Stimulated activated naive CD8-positive, alpha-beta T cell treated with anti-CD3 and anti-CD28 coated beads, Interleukin-15, amount 100 ng/mL, for 72 hours (primary cell): Measurements from ENCODE around the gene PCK1.

Source experiments
- ATAC-seq: fragments of 150-1000 bp; cut with Tn5 transposase; 2 replicates; pipeline ENCODE4 v1.10.0; 2021; ENCODE audit warnings: mild to moderate bottlenecking, moderate library complexity
- DNase-seq, 2 donors: peaks; one replicate each; pipeline ENCODE4 v3.0.0; 2021 to 2022
- H3K27ac Mint-ChIP-seq, 2 donors: one replicate each; pipeline ENCODE4 v1.8.0; 2022; ENCODE audit warnings: mild to moderate bottlenecking in 2 of 2, mixed read lengths in 2 of 2, moderate library complexity in 2 of 2
- H3K27me3 Mint-ChIP-seq: one replicate; pipeline ENCODE4 v1.8.0; 2022; ENCODE audit warnings: mixed read lengths
- H3K4me1 Mint-ChIP-seq: one replicate; pipeline ENCODE4 v1.8.0; 2022; ENCODE audit warnings: mild to moderate bottlenecking, mixed read lengths
- H3K4me3 Mint-ChIP-seq, 2 donors: one replicate each; pipeline ENCODE4 v1.8.0; 2022; ENCODE audit warnings: mild to moderate bottlenecking in 2 of 2, mixed read lengths in 2 of 2, moderate library complexity in 1 of 2
- H3K9me3 Mint-ChIP-seq, 2 donors: one replicate each; pipeline ENCODE4 v1.8.0; 2022; ENCODE audit warnings: mixed read lengths in 2 of 2

PCK1 gene

DNA sequence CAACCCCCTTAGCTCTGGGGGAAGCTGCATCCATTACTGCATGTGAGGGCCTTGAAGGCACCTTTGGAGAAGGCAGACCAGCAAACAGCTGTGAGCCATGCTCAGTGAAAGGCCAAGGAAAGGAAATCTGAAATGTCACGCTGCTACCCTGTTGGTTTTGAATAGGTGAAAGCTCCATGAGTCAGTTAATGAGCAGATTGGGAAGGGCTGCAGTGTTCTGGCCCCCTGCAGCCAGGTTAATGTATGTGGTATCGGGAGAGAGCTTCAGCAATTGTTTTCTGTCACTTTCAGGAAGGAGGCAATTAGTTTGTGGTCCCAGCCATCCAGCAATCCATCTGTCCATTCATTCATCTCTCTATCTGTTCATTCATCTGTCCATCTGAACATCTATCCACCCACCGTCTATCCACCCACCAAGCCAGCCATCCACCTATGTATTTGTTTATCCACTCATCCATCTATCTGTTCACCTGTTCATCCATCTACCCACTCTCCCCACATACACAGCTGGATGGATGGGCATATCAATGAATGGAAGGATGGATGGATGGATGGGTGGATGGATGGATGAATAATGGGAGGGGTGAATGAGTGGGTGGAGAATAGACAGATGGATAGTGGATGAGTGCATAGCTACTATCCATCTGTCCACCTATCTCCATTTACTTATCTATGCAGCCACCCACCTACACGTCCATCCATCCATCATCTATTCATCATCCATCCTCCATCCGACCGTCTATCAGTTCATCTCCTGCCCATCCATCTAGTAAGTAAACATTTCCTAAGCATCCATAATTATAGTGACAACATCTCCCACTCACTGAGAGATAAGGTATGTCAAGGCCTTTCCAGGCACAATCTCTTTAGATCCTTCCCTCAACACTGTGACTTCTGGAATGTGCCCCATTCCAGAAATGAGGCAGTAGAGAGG, 16.0 kb downstream of the PCK1 start:
- DNase-seq = no peak
- no peak overlapping the region for H3K27ac Mint-ChIP-seq
- no peaks in the 10 kb centered on the region for H3K4me1 Mint-ChIP-seq
- H3K4me3 Mint-ChIP-seq = no peak overlapping the region
- H3K9me3 Mint-ChIP-seq = no peaks in the 10 kb centered on the region
- peaks cover 34% of the 10 kb centered on the region for H3K27me3 Mint-ChIP-seq
- no peak for ATAC-seq

DNA sequence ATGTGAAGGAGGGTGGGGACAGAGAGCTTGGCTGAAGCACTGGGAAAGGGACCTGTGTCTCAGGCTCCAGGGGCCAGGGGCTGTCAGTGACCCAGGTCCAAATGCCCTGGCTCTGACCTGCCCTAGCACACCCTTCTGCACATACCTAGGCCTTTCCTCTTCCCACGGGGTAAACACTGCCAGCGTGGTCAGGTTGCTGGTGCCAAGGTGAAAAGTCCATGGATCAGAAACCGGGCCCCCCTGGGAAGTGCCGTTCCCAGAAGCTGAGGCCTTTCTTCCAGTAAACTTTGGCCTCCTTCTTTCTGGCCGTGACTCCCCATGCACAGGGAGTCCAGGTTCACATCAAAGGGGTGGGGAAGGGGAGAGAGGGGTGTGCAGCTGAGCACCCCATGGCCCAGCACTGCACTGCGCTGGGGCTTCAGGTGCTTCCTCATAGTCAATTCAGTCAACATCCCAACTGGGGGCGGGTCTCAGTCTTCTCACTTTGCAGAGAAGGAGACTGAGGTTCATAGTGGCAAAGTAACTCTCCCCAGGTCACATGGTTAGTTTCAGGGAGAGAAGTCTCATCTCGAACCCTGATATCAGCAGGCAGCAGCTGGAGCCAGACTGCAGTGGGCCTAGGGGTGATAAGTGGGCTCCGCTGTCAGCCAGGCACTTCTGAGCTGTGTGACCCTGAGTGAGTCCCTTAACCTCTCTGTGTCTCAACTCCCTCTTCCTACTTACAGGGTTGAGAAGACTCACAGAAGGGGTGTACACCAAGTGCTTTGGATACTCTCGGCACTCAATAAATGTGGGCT, 17.0 kb downstream of the PCK1 start:
- no peak overlapping the region for H3K4me3 Mint-ChIP-seq
- ATAC-seq = no peak

DNA sequence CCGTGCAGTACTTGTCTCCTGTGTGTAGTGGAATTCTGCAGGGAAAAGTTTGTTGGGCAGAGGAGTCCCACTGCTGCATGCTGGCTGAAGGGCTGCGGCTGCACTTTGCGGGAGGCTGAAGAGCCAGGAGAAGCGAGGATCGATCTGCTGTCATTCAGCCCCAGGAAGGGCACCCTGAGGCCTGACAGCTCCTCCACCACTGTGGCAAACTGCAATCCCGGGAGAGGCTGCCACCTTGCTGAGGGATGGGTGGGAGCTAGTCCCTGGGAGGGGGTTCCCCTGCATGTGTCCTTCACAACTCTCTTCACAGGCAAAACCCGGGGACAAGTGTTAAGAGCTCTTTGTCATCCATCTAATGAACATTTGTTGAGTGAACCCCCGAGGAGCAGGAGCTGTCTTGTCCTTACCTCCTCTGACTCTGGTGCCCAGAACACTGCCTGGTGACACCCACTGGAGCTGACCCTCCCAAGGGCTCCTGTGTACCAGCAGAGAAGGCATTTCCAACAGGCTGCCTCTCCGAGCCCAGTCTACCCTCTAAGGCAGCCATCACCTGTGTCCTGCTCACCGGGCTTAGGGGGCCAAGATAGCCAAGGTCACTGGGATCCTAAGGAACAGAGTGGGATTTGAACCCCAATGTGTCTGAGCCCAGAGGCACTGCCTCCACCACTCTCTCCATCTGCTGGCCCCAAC, 17.7 kb downstream of the PCK1 start:
- DNase-seq = no peak
- ATAC-seq = no peak
- Mint-ChIP-seq H3K4me3 (no peak overlapping the region), H3K27ac (no peak overlapping the region), H3K9me3 (no peaks in the 10 kb centered on the region), H3K27me3 (peaks cover 44% of the 10 kb centered on the region), H3K4me1 (no peaks in the 10 kb centered on the region)

More for the DNA sequence above, 17.0 kb downstream of the PCK1 start:
- Mint-ChIP-seq H3K27ac (no peak overlapping the region), H3K4me1 (no peaks in the 10 kb centered on the region), H3K27me3 (peaks cover 39% of the 10 kb centered on the region), H3K9me3 (no peaks in the 10 kb centered on the region)
- no peak for DNase-seq

DNA sequence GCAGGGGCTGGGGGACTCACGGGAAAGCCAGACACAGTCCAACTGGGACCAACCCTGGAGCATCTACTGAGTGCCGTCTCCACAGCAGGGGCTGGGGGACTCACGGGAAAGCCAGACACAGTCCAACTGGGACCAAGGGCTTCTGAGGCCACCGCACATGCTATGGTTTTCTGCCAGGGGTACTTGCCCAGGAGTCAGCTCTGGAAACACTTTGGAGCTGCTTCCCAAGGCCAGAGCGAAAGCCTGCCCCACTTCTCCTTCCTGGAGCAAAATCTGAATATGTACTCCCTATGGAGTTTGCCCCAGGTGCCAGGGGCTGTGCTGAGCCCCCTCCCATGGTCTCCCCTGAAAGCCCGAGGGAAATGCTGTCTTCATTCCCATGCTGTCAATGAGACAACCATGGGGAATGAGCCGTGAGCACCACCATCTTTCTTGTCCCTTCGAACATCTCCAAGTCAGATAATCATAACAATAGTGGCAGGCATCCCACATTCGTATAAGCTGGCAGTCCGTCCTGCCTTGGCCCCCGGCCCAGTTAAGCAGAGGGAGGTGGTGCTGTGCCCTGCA, 18.5 kb downstream of the PCK1 start:
- Mint-ChIP-seq H3K4me1 (no peaks in the 10 kb centered on the region), H3K9me3 (no peaks in the 10 kb centered on the region), H3K27ac (no peak overlapping the region), H3K4me3 (no peak overlapping the region), H3K27me3 (peaks cover 52% of the 10 kb centered on the region)
- ATAC-seq (no peak), DNase-seq (no peak)

DNA sequence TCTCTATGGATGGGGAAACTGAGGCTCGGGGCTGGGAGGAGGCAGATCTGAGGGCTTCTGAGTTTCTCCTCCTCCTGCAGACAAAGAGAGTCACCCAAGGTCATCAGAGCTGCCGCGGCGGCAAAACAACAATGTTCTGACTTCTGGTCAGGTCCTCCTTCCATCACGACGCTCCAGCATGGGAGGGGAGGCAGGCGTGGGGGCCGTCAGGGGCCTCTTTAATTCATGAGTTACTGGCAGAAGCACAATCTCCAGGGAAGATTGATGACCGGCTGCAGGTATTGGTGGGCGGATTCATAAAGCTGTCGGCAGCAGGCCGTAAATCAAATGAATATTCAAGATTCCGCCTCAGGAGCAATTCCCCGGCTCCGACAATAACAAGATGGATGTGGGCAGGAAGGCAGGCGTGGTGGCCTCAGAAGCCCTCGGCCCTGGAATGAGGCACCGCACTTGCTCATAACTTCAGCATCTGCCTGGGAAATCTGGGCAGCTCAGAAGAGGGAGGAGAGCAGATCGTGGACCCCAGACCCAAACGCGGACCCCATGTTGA, 19.1 kb downstream of the PCK1 start:
- no peak overlapping the region for H3K27ac Mint-ChIP-seq
- no peaks in the 10 kb centered on the region for H3K9me3 Mint-ChIP-seq
- peaks cover 57% of the 10 kb centered on the region for H3K27me3 Mint-ChIP-seq

DNA sequence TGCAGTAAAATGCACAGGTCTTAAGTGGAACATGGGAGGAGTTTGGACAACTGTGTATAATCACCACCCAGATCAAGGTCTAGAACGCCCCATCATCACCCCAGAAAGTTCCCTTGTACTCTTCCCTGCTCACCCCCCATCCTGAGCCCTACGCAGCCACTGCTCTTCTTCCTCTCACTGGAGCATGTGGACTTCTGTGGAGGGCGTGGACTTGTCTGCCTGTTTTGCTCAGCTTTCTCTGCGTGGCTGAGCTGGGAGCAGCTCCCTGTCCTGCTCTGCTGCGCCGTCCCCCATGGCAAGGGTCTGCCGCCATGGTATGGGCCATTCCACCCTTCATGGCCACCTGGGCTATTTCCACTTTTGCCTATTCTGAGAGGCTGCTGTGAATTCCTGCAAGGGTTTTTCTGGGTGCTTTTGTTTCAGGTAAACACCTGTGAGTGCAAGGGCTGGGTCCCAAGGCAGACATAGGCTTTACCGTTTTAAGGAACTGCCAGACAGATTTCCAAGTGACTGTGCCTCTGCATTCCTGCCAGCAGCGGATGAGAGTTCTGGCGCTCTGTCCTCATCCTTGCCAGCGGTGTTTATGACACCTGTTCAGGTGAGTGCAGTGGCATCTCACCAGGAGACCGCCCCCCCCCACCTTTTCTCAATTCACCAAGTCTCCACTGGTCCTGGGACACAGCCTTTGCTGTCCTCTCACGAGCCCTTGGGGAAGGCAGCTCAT, 19.7 kb downstream of the PCK1 start:
- DNase-seq (no peak), ATAC-seq (no peak)
- no peak overlapping the region for H3K4me3 Mint-ChIP-seq
- H3K9me3 Mint-ChIP-seq = no peaks in the 10 kb centered on the region
- no peaks in the 10 kb centered on the region for H3K4me1 Mint-ChIP-seq
- peaks cover 64% of the 10 kb centered on the region for H3K27me3 Mint-ChIP-seq
- no peak overlapping the region for H3K27ac Mint-ChIP-seq

More for the DNA sequence above, 19.1 kb downstream of the PCK1 start:
- H3K4me3 Mint-ChIP-seq = no peak overlapping the region
- no peaks in the 10 kb centered on the region for H3K4me1 Mint-ChIP-seq
- ATAC-seq (no peak), DNase-seq (no peak)

DNA sequence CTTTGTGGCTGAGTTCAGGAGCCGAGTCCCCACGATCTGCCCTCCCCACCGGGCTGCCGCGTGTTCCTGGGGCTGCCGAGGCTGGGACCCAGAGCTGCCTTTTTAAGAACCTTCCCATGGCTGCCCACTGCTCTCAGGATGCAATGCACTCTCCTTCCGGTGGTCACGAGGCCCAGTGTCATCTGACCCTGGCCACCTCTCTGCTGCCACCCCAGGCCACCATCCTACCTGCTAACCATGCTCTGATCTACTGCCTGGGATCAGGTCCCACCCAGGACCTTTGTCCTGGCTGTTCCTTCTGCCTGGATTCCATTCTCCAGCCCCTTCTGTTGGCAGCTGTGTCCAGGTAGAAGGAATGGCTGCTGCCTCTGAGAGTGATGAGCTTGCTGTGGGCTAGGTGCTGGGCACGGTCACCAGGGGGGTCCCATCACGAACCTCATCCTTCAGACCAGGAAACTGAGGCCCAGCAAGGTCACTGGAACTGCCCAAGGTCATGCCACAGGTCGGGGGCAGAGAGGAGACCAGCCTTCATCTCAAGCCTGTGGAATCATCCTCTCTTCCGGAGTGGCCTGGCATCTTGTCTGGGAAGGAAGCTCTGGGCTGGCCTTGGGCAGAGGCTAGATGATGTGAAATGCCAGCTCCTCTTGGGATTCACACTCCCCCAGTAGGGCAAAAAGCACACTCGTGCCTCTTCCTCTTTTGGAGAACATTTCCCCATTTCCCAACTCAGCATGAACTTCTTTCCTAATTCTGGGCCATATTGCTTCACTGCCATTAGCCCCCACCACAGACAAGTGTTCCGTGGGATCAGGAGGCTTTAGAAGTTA, 20.5 kb downstream of the PCK1 start:
- DNase-seq (no peak), ATAC-seq (no peak)
- H3K4me3 Mint-ChIP-seq = no peak overlapping the region
- H3K27ac Mint-ChIP-seq = no peak overlapping the region
- no peaks in the 10 kb centered on the region for H3K4me1 Mint-ChIP-seq
- H3K27me3 Mint-ChIP-seq = peaks cover 69% of the 10 kb centered on the region
- no peaks in the 10 kb centered on the region for H3K9me3 Mint-ChIP-seq

DNA sequence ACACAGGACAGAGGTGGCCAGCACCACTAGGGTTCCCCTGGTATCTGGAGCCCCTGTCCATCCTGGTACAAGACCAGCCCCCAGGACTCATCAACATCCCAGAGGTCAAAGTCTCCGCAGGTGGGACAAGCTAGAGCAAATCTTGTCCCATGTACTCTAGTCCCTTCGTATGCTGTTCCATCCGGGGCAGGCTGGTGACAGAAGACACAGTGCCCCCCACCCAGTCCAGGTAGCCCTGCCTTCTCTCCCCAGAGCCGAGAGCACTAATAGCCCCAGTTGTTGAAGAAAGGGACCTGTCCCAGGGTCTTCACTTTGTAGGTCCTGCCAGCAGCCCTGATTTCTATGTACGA, 21.1 kb downstream of the PCK1 start:
- DNase-seq = no peak
- H3K27ac Mint-ChIP-seq = no peak overlapping the region
- ATAC-seq = no peak
- no peak overlapping the region for H3K4me3 Mint-ChIP-seq
- H3K27me3 Mint-ChIP-seq = peaks cover 69% of the 10 kb centered on the region
- H3K9me3 Mint-ChIP-seq = no peaks in the 10 kb centered on the region
- H3K4me1 Mint-ChIP-seq = no peaks in the 10 kb centered on the region

DNA sequence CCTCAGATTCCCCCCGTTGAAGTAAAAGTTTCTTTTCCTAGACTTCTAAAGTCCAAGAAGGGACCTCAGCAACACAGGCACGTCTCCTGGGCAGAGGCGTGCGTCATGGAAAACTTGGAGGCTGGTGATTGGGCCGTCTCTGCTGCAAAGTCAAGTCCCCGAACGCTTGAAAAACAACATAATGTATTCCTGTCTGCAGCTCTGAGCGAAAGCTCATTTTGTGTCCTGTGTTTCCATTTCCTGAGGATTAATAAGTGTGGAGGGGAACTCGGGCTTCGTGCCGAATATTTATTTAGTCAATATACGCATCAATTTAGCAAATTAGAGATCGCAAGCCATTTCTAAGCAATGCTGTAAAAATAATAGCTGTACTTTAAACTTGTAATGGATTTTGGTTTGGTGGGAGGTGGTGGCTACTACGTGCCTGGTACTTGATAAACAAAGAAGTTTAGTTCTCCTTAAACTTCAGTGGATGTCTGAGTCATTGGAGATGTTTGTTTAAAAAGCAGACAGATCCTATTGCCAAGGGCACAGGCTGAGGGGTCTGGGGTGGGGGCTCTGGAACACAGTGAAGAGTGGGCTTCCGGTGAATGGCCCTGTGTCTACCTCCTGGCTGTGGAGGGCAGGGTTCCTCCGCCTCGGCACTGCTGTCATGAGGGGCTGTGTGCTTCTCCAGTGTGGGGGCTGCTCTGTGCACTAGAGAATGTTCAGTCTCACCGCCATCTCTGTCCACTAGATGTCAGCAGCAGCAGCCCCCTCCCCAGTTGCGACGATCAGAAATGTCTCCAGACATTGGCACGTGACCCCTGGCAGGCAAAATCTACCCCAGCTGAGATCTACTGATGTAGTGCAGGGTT, 21.8 kb downstream of the PCK1 start:
- DNase-seq (no peak), ATAC-seq (peak; percentile 31)
- Mint-ChIP-seq H3K4me1 (no peaks in the 10 kb centered on the region), H3K27ac (no peak overlapping the region), H3K9me3 (no peaks in the 10 kb centered on the region), H3K4me3 (no peak overlapping the region), H3K27me3 (peaks cover 69% of the 10 kb centered on the region)

DNA sequence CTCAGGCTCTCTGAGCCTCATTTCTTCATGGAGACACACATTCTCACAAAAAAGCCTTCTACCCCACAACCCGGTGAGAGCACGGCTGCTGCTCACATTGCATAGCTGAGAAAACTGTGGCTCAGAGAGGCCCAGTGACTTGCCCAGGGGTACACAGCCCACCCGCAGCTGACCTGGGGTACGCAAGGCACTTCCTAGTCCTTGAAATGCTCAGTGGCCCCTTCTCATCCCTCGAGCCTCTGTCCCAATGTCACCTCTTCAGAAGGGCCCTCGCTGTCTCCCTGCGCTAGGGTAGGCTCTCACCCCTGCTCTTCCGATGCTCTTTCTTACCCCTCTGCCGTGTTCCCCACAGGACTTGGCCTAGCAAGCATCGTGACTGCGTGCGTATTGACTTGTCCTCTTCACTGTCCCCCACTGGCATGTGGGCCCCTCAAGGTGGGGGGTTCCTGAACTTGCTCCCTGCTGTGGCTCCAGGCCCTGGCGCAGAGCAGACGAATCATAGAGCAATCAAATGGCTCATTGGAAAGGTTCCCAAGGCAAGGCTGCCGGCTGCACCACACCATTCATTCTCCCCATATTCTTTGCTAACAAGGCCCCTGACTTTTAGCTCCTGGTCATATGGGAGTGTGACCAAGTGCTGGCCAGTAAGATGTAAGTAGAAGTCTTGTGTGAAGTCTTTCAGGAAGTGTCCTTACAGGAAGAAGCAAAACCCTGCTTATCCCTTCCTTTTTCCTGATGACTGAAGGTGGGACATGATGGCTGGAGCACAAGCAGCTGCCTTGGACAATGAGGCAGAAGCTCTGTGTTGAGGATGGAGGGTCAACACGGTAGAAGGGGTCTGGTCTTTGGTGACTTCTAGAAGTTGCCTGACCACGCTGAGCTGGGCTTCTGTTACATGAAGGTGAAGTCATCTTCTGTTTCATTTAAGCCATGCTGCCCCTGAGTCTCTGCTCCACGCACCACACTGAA, 22.7 kb downstream of the PCK1 start:
- ATAC-seq = no peak
- no peak overlapping the region for H3K4me3 Mint-ChIP-seq
- H3K27ac Mint-ChIP-seq = no peak overlapping the region
- peaks cover 69% of the 10 kb centered on the region for H3K27me3 Mint-ChIP-seq
- DNase-seq = no peak
- H3K9me3 Mint-ChIP-seq = no peaks in the 10 kb centered on the region
- no peaks in the 10 kb centered on the region for H3K4me1 Mint-ChIP-seq

DNA sequence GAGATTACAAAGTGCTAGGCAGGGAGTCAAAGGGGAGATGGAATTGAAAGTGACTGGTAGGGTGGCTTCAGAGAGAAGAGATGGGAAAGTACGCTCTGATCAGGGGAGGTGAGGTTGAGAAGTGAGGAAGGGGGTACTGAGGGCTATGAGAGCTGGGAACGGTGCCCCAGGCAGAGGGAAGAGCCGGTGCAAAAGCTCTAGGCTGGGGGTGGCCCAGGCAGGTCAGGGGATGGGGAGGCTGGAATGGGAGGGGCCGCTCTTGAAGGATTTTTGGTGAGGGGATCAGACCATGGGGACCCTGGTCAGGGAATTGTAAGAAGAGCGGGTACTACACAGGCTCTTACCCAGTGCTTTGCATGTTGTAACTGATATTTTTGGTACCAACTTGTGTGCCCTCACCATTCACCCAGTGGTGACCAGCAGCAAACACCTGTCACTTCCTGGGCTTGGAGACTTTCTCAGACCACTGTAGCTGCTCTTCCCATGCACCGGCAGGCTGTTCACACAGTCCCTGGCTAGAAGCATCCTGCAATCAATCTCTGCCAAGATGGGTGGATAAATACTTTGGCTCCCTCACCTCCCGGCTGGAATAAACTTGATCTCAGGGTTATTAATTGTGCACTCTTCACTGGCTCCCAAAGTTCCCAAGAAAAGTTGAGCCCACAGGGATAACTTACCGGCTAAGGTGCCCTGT, 24.0 kb downstream of the PCK1 start:
- no peaks in the 10 kb centered on the region for H3K9me3 Mint-ChIP-seq
- no peaks in the 10 kb centered on the region for H3K4me1 Mint-ChIP-seq
- DNase-seq (no peak), ATAC-seq (no peak)
- H3K4me3 Mint-ChIP-seq = no peak overlapping the region
- H3K27ac Mint-ChIP-seq = no peak overlapping the region
- peaks cover 62% of the 10 kb centered on the region for H3K27me3 Mint-ChIP-seq
